ENCODE measurements around the gene NDUFAF8.

NDUFAF8 gene

GRCh38 chr17:81192386-81193050 is 46.6 kb upstream of the NDUFAF8 start:
- Histone ChIP-seq H3K36me3 (peaks cover 10% of the 10 kb centered on the region), H3K4me3 (ENCODE audit: low read depth, low read length) (no peak overlapping the region)

GRCh38 chr17:81193051-81193410 is 46.1 kb upstream of the NDUFAF8 start:
- H3K4me1 ChIP-seq: peaks cover 13% of the 10 kb centered on the region
- H3K4me3 ChIP-seq (ENCODE audit: low read depth, low read length): no peak overlapping the region
- DNase-seq: peak; percentile 8
- TF ChIP-seq, protein P1, sequence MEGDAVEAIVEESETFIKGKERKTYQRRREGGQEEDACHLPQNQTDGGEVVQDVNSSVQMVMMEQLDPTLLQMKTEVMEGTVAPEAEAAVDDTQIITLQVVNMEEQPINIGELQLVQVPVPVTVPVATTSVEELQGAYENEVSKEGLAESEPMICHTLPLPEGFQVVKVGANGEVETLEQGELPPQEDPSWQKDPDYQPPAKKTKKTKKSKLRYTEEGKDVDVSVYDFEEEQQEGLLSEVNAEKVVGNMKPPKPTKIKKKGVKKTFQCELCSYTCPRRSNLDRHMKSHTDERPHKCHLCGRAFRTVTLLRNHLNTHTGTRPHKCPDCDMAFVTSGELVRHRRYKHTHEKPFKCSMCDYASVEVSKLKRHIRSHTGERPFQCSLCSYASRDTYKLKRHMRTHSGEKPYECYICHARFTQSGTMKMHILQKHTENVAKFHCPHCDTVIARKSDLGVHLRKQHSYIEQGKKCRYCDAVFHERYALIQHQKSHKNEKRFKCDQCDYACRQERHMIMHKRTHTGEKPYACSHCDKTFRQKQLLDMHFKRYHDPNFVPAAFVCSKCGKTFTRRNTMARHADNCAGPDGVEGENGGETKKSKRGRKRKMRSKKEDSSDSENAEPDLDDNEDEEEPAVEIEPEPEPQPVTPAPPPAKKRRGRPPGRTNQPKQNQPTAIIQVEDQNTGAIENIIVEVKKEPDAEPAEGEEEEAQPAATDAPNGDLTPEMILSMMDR (IDR thresholded peaks at IDR 0.05; ENCODE audit: low read depth, low read length): no peak
- no peaks in the 10 kb centered on the region for H3K9me3 ChIP-seq
- no peaks in the 10 kb centered on the region for H3K27me3 ChIP-seq
- peaks cover 10% of the 10 kb centered on the region for H3K36me3 ChIP-seq

More at GRCh38 chr17:81192386-81193050, 46.6 kb upstream of the NDUFAF8 start:
- peak; percentile 21 for DNase-seq
- Histone ChIP-seq H3K27me3 (no peaks in the 10 kb centered on the region), H3K4me1 (peaks cover 13% of the 10 kb centered on the region), H3K9me3 (no peaks in the 10 kb centered on the region)
- TF ChIP-seq, protein P1 (IDR thresholded peaks at IDR 0.05; ENCODE audit: low read depth, low read length): no peak

DNA sequence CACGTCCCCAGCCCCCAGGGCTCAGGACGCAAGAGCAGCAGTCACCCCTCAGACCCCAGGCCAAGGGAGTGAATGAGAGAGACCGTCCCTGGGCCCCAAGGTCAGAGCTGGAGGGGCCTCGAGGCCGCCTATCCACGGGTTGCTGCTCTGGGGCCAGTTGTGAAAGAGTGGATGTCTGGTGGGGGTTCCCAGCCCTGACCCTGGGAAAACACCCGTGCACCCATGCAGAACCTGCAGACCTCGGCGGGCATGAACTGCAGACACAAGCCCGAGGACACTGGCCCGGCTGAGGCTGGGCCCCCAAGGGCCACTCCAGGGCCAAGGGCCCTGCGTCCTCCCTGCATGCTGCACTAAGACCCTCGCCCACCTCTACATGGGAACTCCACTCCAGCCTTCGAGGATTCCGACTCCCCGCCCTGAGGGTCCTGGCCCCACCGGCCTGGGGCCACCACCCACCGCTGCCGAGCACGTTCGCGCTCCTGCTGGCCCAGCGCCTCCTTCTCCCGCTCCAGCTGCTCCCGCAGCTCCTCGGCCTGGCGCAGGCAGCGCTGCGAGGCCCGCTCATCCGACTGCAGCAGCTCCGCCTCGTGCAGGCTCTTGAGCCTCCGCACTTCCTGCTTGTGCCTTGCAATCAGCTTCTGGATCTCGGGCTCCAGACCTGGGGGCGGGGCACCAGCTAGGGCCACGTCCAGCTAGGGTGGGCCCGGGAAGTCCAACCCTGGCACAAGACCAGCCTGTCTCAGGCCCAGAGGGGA is 45.5 kb upstream of the NDUFAF8 start:
- peak; percentile 70 for DNase-seq
- TF ChIP-seq, protein P1 (IDR thresholded peaks at IDR 0.05; ENCODE audit: low read depth, low read length): no peak
- no peaks in the 10 kb centered on the region for H3K27me3 ChIP-seq
- no peaks in the 10 kb centered on the region for H3K9me3 ChIP-seq
- H3K4me3 ChIP-seq (ENCODE audit: low read depth, low read length): no peak overlapping the region
- H3K36me3 ChIP-seq: peaks cover 10% of the 10 kb centered on the region
- peaks cover 13% of the 10 kb centered on the region for H3K4me1 ChIP-seq

GRCh38 chr17:81194225-81194760 is 44.8 kb upstream of the NDUFAF8 start:
- Histone ChIP-seq H3K9me3 (no peaks in the 10 kb centered on the region), H3K4me1 (peaks cover 13% of the 10 kb centered on the region), H3K27me3 (no peaks in the 10 kb centered on the region), H3K36me3 (peaks cover 16% of the 10 kb centered on the region), H3K4me3 (ENCODE audit: low read depth, low read length) (no peak overlapping the region)
- TF ChIP-seq, protein P1 (IDR thresholded peaks at IDR 0.05; ENCODE audit: low read depth, low read length): no peak
- no peak for DNase-seq

- H3K4me3 ChIP-seq (ENCODE audit: low read depth, low read length): no peak overlapping the region
- TF ChIP-seq, protein P1 (IDR thresholded peaks at IDR 0.05; ENCODE audit: low read depth, low read length): no peak
- H3K4me1 ChIP-seq: peaks cover 13% of the 10 kb centered on the region
- H3K27me3 ChIP-seq: no peaks in the 10 kb centered on the region
- H3K36me3 ChIP-seq: peaks cover 16% of the 10 kb centered on the region
- H3K9me3 ChIP-seq: no peaks in the 10 kb centered on the region
- no peak for DNase-seq
Measured at GRCh38 chr17:81194941-81195901, 43.9 kb upstream of the NDUFAF8 start.
